ENCODE results near the gene CLDN19.

DNA sequence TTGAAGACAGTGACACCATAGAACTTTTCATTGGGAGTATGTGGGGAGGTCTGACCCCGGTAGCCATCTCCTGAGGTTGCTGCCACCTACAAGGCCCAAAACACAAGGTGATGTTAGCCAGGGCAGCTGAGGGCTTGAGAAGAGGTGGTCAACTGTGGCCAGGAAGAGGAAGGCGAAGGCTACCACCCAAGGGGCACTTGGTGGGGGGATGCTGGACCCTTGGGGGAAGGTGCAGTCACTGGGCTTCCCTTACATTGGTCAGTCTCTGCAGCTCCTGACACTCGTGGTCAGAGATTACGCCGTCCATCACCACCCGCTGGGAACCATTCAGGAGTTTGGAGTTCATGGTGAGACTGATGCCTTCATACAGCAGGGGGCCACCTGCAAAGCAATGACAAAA, 12.2 kb upstream of the CLDN19 start:
- TF ChIP-seq MAX (IDR thresholded peaks at IDR 0.05), result no peak
- TF ChIP-seq ZBTB7A (IDR thresholded peaks at IDR 0.05; ENCODE audit: low read depth), result no peak
- TF ChIP-seq EP300 (IDR thresholded peaks at IDR 0.05; ENCODE audit: borderline replicate concordance), result no peak
- no peak for TF ChIP-seq TEAD4 (IDR thresholded peaks at IDR 0.05)
- no peak for TF ChIP-seq TCF12 (IDR thresholded peaks at IDR 0.05; ENCODE audit: low read depth)
- no peak for TF ChIP-seq YY1 (IDR thresholded peaks at IDR 0.05; ENCODE audit: low read depth)
- no peak for TF ChIP-seq CREB1 (IDR thresholded peaks at IDR 0.05; ENCODE audit: low read depth)
- TF ChIP-seq USF1 (IDR thresholded peaks at IDR 0.05), result no peak
- TF ChIP-seq, protein P1, sequence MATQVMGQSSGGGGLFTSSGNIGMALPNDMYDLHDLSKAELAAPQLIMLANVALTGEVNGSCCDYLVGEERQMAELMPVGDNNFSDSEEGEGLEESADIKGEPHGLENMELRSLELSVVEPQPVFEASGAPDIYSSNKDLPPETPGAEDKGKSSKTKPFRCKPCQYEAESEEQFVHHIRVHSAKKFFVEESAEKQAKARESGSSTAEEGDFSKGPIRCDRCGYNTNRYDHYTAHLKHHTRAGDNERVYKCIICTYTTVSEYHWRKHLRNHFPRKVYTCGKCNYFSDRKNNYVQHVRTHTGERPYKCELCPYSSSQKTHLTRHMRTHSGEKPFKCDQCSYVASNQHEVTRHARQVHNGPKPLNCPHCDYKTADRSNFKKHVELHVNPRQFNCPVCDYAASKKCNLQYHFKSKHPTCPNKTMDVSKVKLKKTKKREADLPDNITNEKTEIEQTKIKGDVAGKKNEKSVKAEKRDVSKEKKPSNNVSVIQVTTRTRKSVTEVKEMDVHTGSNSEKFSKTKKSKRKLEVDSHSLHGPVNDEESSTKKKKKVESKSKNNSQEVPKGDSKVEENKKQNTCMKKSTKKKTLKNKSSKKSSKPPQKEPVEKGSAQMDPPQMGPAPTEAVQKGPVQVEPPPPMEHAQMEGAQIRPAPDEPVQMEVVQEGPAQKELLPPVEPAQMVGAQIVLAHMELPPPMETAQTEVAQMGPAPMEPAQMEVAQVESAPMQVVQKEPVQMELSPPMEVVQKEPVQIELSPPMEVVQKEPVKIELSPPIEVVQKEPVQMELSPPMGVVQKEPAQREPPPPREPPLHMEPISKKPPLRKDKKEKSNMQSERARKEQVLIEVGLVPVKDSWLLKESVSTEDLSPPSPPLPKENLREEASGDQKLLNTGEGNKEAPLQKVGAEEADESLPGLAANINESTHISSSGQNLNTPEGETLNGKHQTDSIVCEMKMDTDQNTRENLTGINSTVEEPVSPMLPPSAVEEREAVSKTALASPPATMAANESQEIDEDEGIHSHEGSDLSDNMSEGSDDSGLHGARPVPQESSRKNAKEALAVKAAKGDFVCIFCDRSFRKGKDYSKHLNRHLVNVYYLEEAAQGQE (IDR thresholded peaks at IDR 0.05; ENCODE audit: low read depth), result no peak
